IMR-90 (cell line): ENCODE data around the gene MALT1. TPM values are rescaled to one million over a fixed set of nuclear protein-coding genes. Genes with fewer than 3 reads are reported as not detected.

ENCODE experiments used
- ATAC-seq: fragments of 200-7000 bp; cut with Tn5 transposase; 2 replicates; pipeline ENCODE4 v1.9.1; 2020; ENCODE audit warnings: low read depth, mild to moderate bottlenecking, moderate library complexity
- BruUV-seq: library from RNA; stranded (reverse); fragments of 400-500 nt; replicated peaks from 2 replicates; lab custom pipeline; 2021; lab: Mats Ljungman, UMichigan
- CTCF ChIA-PET: fragments of 300-600 bp; formaldehyde crosslinking; extraction: SDS; loops from one replicate; lab custom pipeline; 2021; ENCODE audit warnings: antibody characterized with exemption; lab: Yijun Ruan, JAX
- POLR2A ChIA-PET: fragments of 300-600 bp; sonication (Branson Sonifier 250); formaldehyde crosslinking; loops from one replicate; lab custom pipeline; 2022; ENCODE audit warnings: antibody characterized with exemption; ENCODE audit not compliant: unreplicated experiment; lab: Charles Lee
- DNase-seq: peaks from one replicate; pipeline ENCODE4 v3.0.0; 2013
- H2AFZ ChIP-seq: replicated peaks from 2 replicates; pipeline ENCODE3; 2013; ENCODE audit warnings: low read length, mild to moderate bottlenecking; ENCODE audit not compliant: poor library complexity
- H2AK5ac ChIP-seq: 2 replicates; pipeline ENCODE4 v1.6.1; 2013; ENCODE audit warnings: low read depth, low read length, inconsistent platforms
- H2AK9ac ChIP-seq: replicated peaks from 2 replicates; pipeline ENCODE3; 2013; ENCODE audit warnings: mild to moderate bottlenecking, low read depth, low read length, moderate library complexity; ENCODE audit not compliant: poor library complexity
- H2BK120ac ChIP-seq: 2 replicates; pipeline ENCODE4 v1.6.1; 2013; ENCODE audit warnings: low read depth, low read length, inconsistent platforms
- H2BK15ac ChIP-seq: 3 replicates; pipeline ENCODE4 v1.6.1; 2013; ENCODE audit warnings: low read depth, low read length, inconsistent platforms
- H2BK20ac ChIP-seq: 2 replicates; pipeline ENCODE4 v1.6.1; 2013; ENCODE audit warnings: low read depth, mild to moderate bottlenecking, inconsistent platforms, low read length, moderate library complexity
- H2BK5ac ChIP-seq: 2 replicates; pipeline ENCODE4 v1.6.1; 2013; ENCODE audit warnings: mild to moderate bottlenecking, low read depth, low read length, inconsistent platforms; ENCODE audit not compliant: poor library complexity, severe bottlenecking
- H3K14ac ChIP-seq: replicated peaks from 2 replicates; pipeline ENCODE4 v1.6.1; 2013; ENCODE audit warnings: low read depth, low read length, inconsistent platforms
- H3K18ac ChIP-seq: 2 replicates; pipeline ENCODE4 v1.6.1; 2013; ENCODE audit warnings: low read depth, low read length, control low read depth
- H3K23ac ChIP-seq: 2 replicates; pipeline ENCODE4 v1.6.1; 2013; ENCODE audit warnings: low read depth, low read length, inconsistent platforms
- H3K27ac ChIP-seq: 2 replicates; pipeline ENCODE4 v1.5.1; 2013; ENCODE audit warnings: mild to moderate bottlenecking, control low read depth, low read length; ENCODE audit not compliant: insufficient read depth
- H3K27me3 ChIP-seq: 2 replicates; pipeline ENCODE4 v1.6.1; 2013; ENCODE audit warnings: low read length; ENCODE audit not compliant: control insufficient read depth, insufficient read depth
- H3K36me3 ChIP-seq: 2 replicates; pipeline ENCODE4 v1.6.1; 2013; ENCODE audit warnings: low read length, mixed read lengths; ENCODE audit not compliant: control insufficient read depth, insufficient read depth
- H3K4ac ChIP-seq: 2 replicates; pipeline ENCODE4 v1.6.1; 2013; ENCODE audit warnings: low read depth, low read length, inconsistent platforms
- H3K4me1 ChIP-seq: 2 replicates; pipeline ENCODE4 v1.6.1; 2013; ENCODE audit warnings: low read length, mixed read lengths; ENCODE audit not compliant: control insufficient read depth, insufficient read depth
- H3K4me2 ChIP-seq: 2 replicates; pipeline ENCODE4 v1.6.1; 2013; ENCODE audit warnings: low read depth, mild to moderate bottlenecking, control low read depth, low read length, moderate library complexity
- H3K4me3 ChIP-seq: 2 replicates; pipeline ENCODE4 v1.5.1; 2013; ENCODE audit warnings: low read depth, mild to moderate bottlenecking, control low read depth, low read length, moderate library complexity; ENCODE audit not compliant: insufficient read depth
- H3K56ac ChIP-seq: 2 replicates; pipeline ENCODE4 v1.6.1; 2013; ENCODE audit warnings: low read length, inconsistent platforms; ENCODE audit not compliant: insufficient read depth; ENCODE audit errors: extremely low read depth
- H3K79me1 ChIP-seq, 2 experiments: 2 replicates each; pipeline ENCODE4 v1.6.1; 2013; ENCODE audit warnings: low read length in 2 of 2, inconsistent platforms in 1 of 2, low read depth in 1 of 2
- H3K9ac ChIP-seq: 2 replicates; pipeline ENCODE4 v1.6.1; 2013; ENCODE audit warnings: low read depth, low read length, control low read depth
- H3K9me1 ChIP-seq: 2 replicates; pipeline ENCODE4 v1.6.1; 2013; ENCODE audit warnings: low read length, inconsistent platforms; ENCODE audit not compliant: insufficient read depth
- H3K9me3 ChIP-seq: 2 replicates; pipeline ENCODE4 v1.6.1; 2013; ENCODE audit warnings: low read length; ENCODE audit not compliant: control insufficient read depth, insufficient read depth
- H4K20me1 ChIP-seq: 2 replicates; pipeline ENCODE4 v1.6.1; 2013; ENCODE audit warnings: low read length, inconsistent platforms; ENCODE audit not compliant: insufficient read depth
- H4K5ac ChIP-seq: 2 replicates; pipeline ENCODE4 v1.6.1; 2013; ENCODE audit warnings: mild to moderate bottlenecking, low read depth, low read length, control low read depth
- H4K8ac ChIP-seq, 2 experiments: 2 replicates each; pipeline ENCODE4 v1.6.1; 2013; ENCODE audit warnings: low read depth in 2 of 2, low read length in 2 of 2, control low read depth in 1 of 2, inconsistent platforms in 1 of 2
- H4K91ac ChIP-seq: 2 replicates; pipeline ENCODE4 v1.6.1; 2013; ENCODE audit warnings: low read depth, low read length, inconsistent platforms; ENCODE audit not compliant: insufficient read depth
- FOS ChIP-seq: fragments of 150-350 bp; IDR thresholded peaks from 2 replicates; pipeline ENCODE4 v1.6.1; 2016; ENCODE audit warnings: low read depth, low read length
- WGBS, 2 experiments: methylation state at CpG; one replicate each; pipeline versions ENCODE4 v1.1.5 to v1.1.7; 2013; ENCODE audit warnings: missing lambda C conversion rate in 2 of 2; ENCODE audit not compliant: insufficient read length in 1 of 2; ENCODE audit errors: extremely low coverage in 2 of 2; 5-methylcytosine and 5-hydroxymethylcytosine counted together
- dilution Hi-C: fragments of 300-500 bp; cut with HindIII; formaldehyde crosslinking; loops from one replicate; pipeline ENCODE4 v1.14.3; 2018; ENCODE audit warnings: low sequenced_read_pairs; ENCODE audit not compliant: unreplicated experiment
- in situ Hi-C: fragments of 300-500 bp; cut with MboI; formaldehyde crosslinking; loops from 3 replicates; pipeline ENCODE4 v1.14.3; 2019; ENCODE audit warnings: low sequenced_read_pairs, inconsistent platforms, mixed read lengths
- intact Hi-C: fragments of 100-400 bp; cut with micrococcal nuclease; formaldehyde crosslinking; loops from 2 replicates; pipeline ENCODE4 v1.10.0; 2022
- polyA plus RNA-seq, 3 experiments: library from polyadenylated mRNA; depleted of rRNA; stranded (reverse); fragments of >200 nt; gene quantifications; 2 replicates each; pipeline ENCODE4 v1.2.3, GENCODE V29; 2012; ENCODE audit warnings: low replicate concordance in 1 of 3
- total RNA-seq: library from RNA; depleted of rRNA; stranded (reverse); fragments of >200 nt; gene quantifications from 2 replicates; pipeline ENCODE4 v1.2.3, GENCODE V29; 2012
- TF ChIP-seq, protein P1 (sequence below): fragments of 150-350 bp; IDR thresholded peaks from 2 replicates; pipeline ENCODE4 v1.6.1; 2017; ENCODE audit warnings: mild to moderate bottlenecking, antibody characterized with exemption, low read length, low read depth

The MALT1 gene
- total and polyA plus RNA-seq, 2 of the 4 experiments (the other 2 are of a cell fraction): 8.3 to 25.3 TPM

DNA sequence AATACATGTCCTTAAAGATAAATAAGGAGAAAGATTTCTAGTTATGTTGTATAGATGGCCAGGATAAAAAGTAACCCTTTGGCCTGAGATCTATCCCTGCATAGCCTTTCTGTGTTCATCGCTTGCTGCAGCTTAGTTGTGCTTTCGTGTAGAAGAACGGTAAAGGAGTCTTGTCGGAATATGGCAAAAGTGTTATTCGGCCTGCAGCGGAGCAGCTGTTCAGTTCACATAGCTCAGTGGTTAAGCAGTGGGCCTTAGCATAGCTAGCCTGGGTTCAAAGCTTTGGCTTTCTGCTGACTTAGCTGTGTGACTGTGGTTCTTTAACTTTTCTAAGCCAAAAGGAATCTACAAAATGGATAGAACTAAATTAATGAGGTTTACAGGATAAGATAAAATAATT is 55.4 kb downstream of the MALT1 start:
- in situ Hi-C loops: no loop called here
- H2BK15ac ChIP-seq: no peak overlapping the region
- H2BK120ac ChIP-seq: no peak overlapping the region
- H3K27me3 ChIP-seq: no peaks in the 10 kb centered on the region
- WGBS, 2 experiments: 95% methylated on average over 6 of the region's 6 CpGs; no CpG with 5 or more reads in 1 of the 2 experiments
- H2BK20ac ChIP-seq: no peak overlapping the region
- H3K4me3 ChIP-seq: no peak overlapping the region
- peaks cover 3% of the 10 kb centered on the region; the same call in 1 of the 2 replicates for H3K9me1 ChIP-seq
- BruUV-seq: no TSS peak
- H3K56ac ChIP-seq: no peak overlapping the region
- no peak overlapping the region for H3K9ac ChIP-seq
- H4K91ac ChIP-seq: no peak overlapping the region
- no peak overlapping the region for H3K14ac ChIP-seq
- H3K4me1 ChIP-seq: no peaks in the 10 kb centered on the region
- H2AK5ac ChIP-seq: no peak overlapping the region
- H3K4ac ChIP-seq: no peak overlapping the region
- H3K27ac ChIP-seq: no peak overlapping the region
- dilution Hi-C loops: no loop called here
- ChIA-PET CTCF (no interaction called here), POLR2A (no interaction called here)
- no peak overlapping the region for H2BK5ac ChIP-seq
- TF ChIP-seq, protein P1, sequence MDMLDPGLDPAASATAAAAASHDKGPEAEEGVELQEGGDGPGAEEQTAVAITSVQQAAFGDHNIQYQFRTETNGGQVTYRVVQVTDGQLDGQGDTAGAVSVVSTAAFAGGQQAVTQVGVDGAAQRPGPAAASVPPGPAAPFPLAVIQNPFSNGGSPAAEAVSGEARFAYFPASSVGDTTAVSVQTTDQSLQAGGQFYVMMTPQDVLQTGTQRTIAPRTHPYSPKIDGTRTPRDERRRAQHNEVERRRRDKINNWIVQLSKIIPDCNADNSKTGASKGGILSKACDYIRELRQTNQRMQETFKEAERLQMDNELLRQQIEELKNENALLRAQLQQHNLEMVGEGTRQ: no peak
- no peak for TF ChIP-seq FOS
- H3K23ac ChIP-seq: no peak overlapping the region
- no peak overlapping the region for H2AFZ ChIP-seq
- no peak overlapping the region for H4K8ac ChIP-seq
- H3K9me3 ChIP-seq: no peaks in the 10 kb centered on the region
- intact Hi-C loops: no loop called here
- DNase-seq (no peak), ATAC-seq (no peak)
- H3K36me3 ChIP-seq: 0 out of 2 replicates have a peak, but pooled peaks cover 2% of the 10 kb centered on the region
- no peak overlapping the region for H3K4me2 ChIP-seq
- no peak overlapping the region for H4K5ac ChIP-seq
- no peak overlapping the region for H2AK9ac ChIP-seq
- no peak overlapping the region for H3K18ac ChIP-seq
- H3K79me1 ChIP-seq: peaks cover 2 to 4% of the 10 kb centered on the region in 2 experiments; a peak in 1 of 4 replicates
- H4K20me1 ChIP-seq: no peaks in the 10 kb centered on the region
